Measurements from ENCODE around the gene CXADR.

DNA sequence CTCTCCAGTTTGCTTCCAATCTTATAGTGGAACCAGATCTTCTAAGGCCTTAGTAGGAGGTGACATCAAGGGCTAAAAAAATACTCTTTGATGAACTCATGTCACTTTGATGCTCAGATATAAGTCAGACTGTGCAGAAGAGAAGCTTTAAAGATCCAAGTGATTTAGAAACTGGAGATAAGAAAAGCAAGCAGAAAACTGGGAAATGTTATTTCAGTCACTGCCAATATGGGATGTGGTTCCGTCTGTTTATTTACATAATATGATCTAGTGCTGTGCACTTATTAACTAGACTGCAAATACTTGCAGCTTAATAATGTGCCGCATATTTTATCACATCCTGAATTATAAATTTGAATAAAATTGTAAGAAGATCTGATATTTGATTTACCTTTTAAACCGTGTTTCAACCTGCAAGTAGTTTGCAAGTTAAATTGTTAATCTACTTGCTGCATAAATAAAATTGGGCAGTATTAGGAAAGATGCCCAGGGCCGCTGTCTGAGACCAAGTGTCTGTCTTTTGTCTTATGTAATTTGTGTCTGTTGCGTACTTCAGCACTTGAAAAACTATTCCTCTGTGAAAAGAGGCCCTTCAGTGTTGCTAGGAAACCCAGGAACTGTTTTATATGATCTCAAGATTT is 29.6 kb downstream of the CXADR start:
- TF ChIP-seq, protein P1, sequence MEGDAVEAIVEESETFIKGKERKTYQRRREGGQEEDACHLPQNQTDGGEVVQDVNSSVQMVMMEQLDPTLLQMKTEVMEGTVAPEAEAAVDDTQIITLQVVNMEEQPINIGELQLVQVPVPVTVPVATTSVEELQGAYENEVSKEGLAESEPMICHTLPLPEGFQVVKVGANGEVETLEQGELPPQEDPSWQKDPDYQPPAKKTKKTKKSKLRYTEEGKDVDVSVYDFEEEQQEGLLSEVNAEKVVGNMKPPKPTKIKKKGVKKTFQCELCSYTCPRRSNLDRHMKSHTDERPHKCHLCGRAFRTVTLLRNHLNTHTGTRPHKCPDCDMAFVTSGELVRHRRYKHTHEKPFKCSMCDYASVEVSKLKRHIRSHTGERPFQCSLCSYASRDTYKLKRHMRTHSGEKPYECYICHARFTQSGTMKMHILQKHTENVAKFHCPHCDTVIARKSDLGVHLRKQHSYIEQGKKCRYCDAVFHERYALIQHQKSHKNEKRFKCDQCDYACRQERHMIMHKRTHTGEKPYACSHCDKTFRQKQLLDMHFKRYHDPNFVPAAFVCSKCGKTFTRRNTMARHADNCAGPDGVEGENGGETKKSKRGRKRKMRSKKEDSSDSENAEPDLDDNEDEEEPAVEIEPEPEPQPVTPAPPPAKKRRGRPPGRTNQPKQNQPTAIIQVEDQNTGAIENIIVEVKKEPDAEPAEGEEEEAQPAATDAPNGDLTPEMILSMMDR (IDR thresholded peaks at IDR 0.05) = no peak
- TF ChIP-seq ZFX (IDR thresholded peaks at IDR 0.05; ENCODE audit: borderline replicate concordance) = no peak

Data from 22Rv1 (cell line).